Urothelium cell line (cell line): ENCODE measurements around the gene MRPL42.
"Not testable (repeated sequence)": the region's sequence is repeated elsewhere in the genome, so short reads cannot be mapped to it uniquely, and the experiment has no call there.

ENCODE experiments used
- DNase-seq: peaks from one replicate; pipeline ENCODE4 v3.0.0; 2011; ENCODE audit warnings: low spot score, mixed read lengths
- FAIRE-seq: peaks from 2 replicates; lab custom pipeline; 2011; peaks lifted over from hg19 to GRCh38; lab: Jason Lieb, UNC

Gene MRPL42

GRCh38 chr12:93467351-93468007 is at the start of gene MRPL42:
Gene MRPL42 (plus strand): TSS chr12:93467514. CDS start chr12:93469286, 1,772 bp downstream.
- FAIRE-seq = no peak
- DNase-seq = peak; percentile 81

GRCh38 chr12:93417967-93418480 is 49.3 kb upstream of the MRPL42 start:
- DNase-seq (no peak), FAIRE-seq (no peak)

GRCh38 chr12:93419388-93420034 is 47.8 kb upstream of the MRPL42 start:
- FAIRE-seq (no peak), DNase-seq (peak; percentile 10)

- no peak for DNase-seq
- no peak for FAIRE-seq
These were observed 45.3 kb upstream of the MRPL42 start for GRCh38 chr12:93422050-93422449.

GRCh38 chr12:93425736-93426411 is 41.4 kb upstream of the MRPL42 start:
- FAIRE-seq (no peak), DNase-seq (no peak)

- DNase-seq = no peak
- FAIRE-seq = no peak
These were observed 40.9 kb upstream of the MRPL42 start for GRCh38 chr12:93426412-93426805.

GRCh38 chr12:93427779-93428564 is 39.3 kb upstream of the MRPL42 start:
- no peak for FAIRE-seq
- DNase-seq = no peak

GRCh38 chr12:93429448-93429847 is 37.9 kb upstream of the MRPL42 start:
- FAIRE-seq = no peak
- DNase-seq = no peak

GRCh38 chr12:93429852-93430251 is 37.5 kb upstream of the MRPL42 start:
- no peak for FAIRE-seq
- no peak for DNase-seq

GRCh38 chr12:93430280-93430679 is 37.0 kb upstream of the MRPL42 start:
- no peak for DNase-seq
- no peak for FAIRE-seq

GRCh38 chr12:93432031-93432430 is 35.3 kb upstream of the MRPL42 start:
- FAIRE-seq, DNase-seq: not testable (repeated sequence)

- no peak for DNase-seq
- FAIRE-seq = no peak
These were observed 33.0 kb upstream of the MRPL42 start for GRCh38 chr12:93434256-93434865.

GRCh38 chr12:93438266-93439050 is 28.9 kb upstream of the MRPL42 start:
- DNase-seq = no peak
- FAIRE-seq = no peak

GRCh38 chr12:93440043-93440835 is 27.1 kb upstream of the MRPL42 start:
- FAIRE-seq (no peak), DNase-seq (no peak)

- DNase-seq (peak; percentile 11), FAIRE-seq (no peak)
These were observed 26.2 kb upstream of the MRPL42 start for GRCh38 chr12:93441081-93441616.

- FAIRE-seq = no peak
These were observed 25.5 kb upstream of the MRPL42 start, which contains the start of gene UBE2N for GRCh38 chr12:93441617-93442410. Gene UBE2N (minus strand): TSS chr12:93441947. CDS start chr12:93441884, 63 bp downstream.

GRCh38 chr12:93442411-93443340 is 24.6 kb upstream of the MRPL42 start:
- FAIRE-seq (no peak), DNase-seq (no peak)

More at GRCh38 chr12:93441617-93442410, 25.5 kb upstream of the MRPL42 start, which contains the start of gene UBE2N:
- DNase-seq = peak; percentile 92
